ENCODE results near the gene JAG1. TPM values are rescaled to one million over a fixed set of nuclear protein-coding genes. Genes with fewer than 3 reads are reported as not detected.

The JAG1 gene
- total RNA-seq, 1 donor from 2014 or later = 132 TPM

DNA sequence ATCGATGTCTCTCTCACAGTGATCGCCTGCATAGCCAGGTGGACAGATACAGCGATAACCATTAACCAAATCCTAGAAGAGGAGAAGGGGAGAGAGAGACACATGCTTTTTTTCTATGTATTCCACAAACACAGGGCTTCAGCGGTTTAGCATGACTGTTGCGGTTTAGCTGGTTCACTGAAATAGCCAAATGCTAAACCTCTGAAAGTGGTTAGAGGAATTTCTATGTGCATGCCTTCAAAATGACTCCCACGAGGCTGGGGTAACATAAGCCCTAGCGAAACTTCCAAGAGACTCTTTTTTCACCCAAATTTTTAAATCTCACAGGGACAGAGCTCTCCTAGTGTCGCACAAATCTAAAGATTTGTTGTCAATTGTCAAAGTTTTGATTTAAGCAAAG lies 25.1 kb downstream of the JAG1 start:
- TF ChIP-seq, protein P1, sequence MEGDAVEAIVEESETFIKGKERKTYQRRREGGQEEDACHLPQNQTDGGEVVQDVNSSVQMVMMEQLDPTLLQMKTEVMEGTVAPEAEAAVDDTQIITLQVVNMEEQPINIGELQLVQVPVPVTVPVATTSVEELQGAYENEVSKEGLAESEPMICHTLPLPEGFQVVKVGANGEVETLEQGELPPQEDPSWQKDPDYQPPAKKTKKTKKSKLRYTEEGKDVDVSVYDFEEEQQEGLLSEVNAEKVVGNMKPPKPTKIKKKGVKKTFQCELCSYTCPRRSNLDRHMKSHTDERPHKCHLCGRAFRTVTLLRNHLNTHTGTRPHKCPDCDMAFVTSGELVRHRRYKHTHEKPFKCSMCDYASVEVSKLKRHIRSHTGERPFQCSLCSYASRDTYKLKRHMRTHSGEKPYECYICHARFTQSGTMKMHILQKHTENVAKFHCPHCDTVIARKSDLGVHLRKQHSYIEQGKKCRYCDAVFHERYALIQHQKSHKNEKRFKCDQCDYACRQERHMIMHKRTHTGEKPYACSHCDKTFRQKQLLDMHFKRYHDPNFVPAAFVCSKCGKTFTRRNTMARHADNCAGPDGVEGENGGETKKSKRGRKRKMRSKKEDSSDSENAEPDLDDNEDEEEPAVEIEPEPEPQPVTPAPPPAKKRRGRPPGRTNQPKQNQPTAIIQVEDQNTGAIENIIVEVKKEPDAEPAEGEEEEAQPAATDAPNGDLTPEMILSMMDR (IDR thresholded peaks at IDR 0.05; ENCODE audit: insufficient read depth, low read length, poor library complexity, severe bottlenecking) = no peak
- H3K36me3 ChIP-seq (ENCODE audit: control insufficient read depth, insufficient read depth, low read length) = peaks cover 13% of the 10 kb centered on the region
- peak; percentile 86 for DNase-seq (ENCODE audit: low read depth)
- H3K4me3 ChIP-seq (ENCODE audit: low read depth, low read length) = no peak overlapping the region
- no peaks in the 10 kb centered on the region for H3K27me3 ChIP-seq (ENCODE audit: control insufficient read depth, insufficient read depth, low read length)

GRCh38 chr20:10647909-10648308 lies 25.9 kb downstream of the JAG1 start:
- H3K27me3 ChIP-seq (ENCODE audit: control insufficient read depth, insufficient read depth, low read length) = no peaks in the 10 kb centered on the region
- no peak overlapping the region for H3K4me3 ChIP-seq (ENCODE audit: low read depth, low read length)
- H3K36me3 ChIP-seq (ENCODE audit: control insufficient read depth, insufficient read depth, low read length) = peaks cover 13% of the 10 kb centered on the region
- no peak for DNase-seq (ENCODE audit: low read depth)
- TF ChIP-seq, protein P1 (IDR thresholded peaks at IDR 0.05; ENCODE audit: insufficient read depth, low read length, poor library complexity, severe bottlenecking) = no peak

DNA sequence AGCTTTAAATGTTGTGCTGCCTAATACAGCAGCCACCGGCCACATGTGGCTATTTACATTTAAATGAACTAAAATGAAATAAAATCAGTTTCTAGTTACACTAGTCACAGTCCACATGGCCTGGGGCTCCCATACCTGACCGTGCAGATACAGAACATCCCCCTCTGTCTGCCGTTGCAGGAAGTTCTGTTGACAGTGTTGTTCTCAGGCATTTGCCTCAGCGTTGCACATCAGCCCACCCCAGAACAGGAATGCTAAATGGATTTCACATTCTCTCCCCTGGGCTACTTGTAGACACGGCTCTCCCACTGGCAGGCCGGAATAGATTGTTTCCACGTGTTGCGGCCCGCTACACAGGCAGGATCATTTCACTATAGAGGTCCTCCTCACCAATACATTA lies 26.3 kb downstream of the JAG1 start:
- no peaks in the 10 kb centered on the region for H3K27me3 ChIP-seq (ENCODE audit: control insufficient read depth, insufficient read depth, low read length)
- peaks cover 13% of the 10 kb centered on the region for H3K36me3 ChIP-seq (ENCODE audit: control insufficient read depth, insufficient read depth, low read length)
- no peak for DNase-seq (ENCODE audit: low read depth)
- TF ChIP-seq, protein P1 (IDR thresholded peaks at IDR 0.05; ENCODE audit: insufficient read depth, low read length, poor library complexity, severe bottlenecking) = peak; percentile 45
- H3K4me3 ChIP-seq (ENCODE audit: low read depth, low read length) = no peak overlapping the region

GRCh38 chr20:10646886-10647420 lies 26.8 kb downstream of the JAG1 start:
- Histone ChIP-seq H3K36me3 (ENCODE audit: control insufficient read depth, insufficient read depth, low read length) (peaks cover 16% of the 10 kb centered on the region), H3K27me3 (ENCODE audit: control insufficient read depth, insufficient read depth, low read length) (no peaks in the 10 kb centered on the region), H3K4me3 (ENCODE audit: low read depth, low read length) (no peak overlapping the region)
- TF ChIP-seq, protein P1 (IDR thresholded peaks at IDR 0.05; ENCODE audit: insufficient read depth, low read length, poor library complexity, severe bottlenecking) = no peak
- DNase-seq (ENCODE audit: low read depth) = no peak

DNA sequence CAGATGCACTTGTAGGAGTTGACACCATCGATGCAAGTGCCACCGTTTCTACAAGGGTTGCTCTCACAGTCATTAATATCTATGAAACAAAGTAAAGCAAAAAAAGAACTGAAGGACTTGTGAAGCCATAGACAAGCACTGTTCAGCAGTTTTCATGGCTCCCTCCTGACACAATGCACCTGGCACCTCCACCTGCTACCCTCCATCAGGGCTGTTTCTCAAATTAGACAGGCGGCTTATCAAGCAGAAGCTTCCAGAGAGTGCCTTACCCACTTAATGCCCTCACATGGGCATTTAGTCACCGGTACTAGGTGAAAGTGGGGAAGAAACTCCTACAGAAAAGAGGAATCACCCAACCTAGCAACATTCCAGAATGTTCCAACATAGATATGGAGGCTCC lies 27.8 kb downstream of the JAG1 start:
- TF ChIP-seq, protein P1 (IDR thresholded peaks at IDR 0.05; ENCODE audit: insufficient read depth, low read length, poor library complexity, severe bottlenecking) = no peak
- Histone ChIP-seq H3K4me3 (ENCODE audit: low read depth, low read length) (no peak overlapping the region), H3K36me3 (ENCODE audit: control insufficient read depth, insufficient read depth, low read length) (peaks cover 19% of the 10 kb centered on the region), H3K27me3 (ENCODE audit: control insufficient read depth, insufficient read depth, low read length) (no peaks in the 10 kb centered on the region)
- no peak for DNase-seq (ENCODE audit: low read depth)

GRCh38 chr20:10645205-10645570 lies 28.6 kb downstream of the JAG1 start:
- DNase-seq (ENCODE audit: low read depth) = no peak
- Histone ChIP-seq H3K36me3 (ENCODE audit: control insufficient read depth, insufficient read depth, low read length) (peaks cover 19% of the 10 kb centered on the region), H3K4me3 (ENCODE audit: low read depth, low read length) (no peak overlapping the region), H3K27me3 (ENCODE audit: control insufficient read depth, insufficient read depth, low read length) (no peaks in the 10 kb centered on the region)
- TF ChIP-seq, protein P1 (IDR thresholded peaks at IDR 0.05; ENCODE audit: insufficient read depth, low read length, poor library complexity, severe bottlenecking) = no peak
